SK-N-MC (cell line): Measurements from ENCODE around the gene KRT26.

Experiments
- EZH2 ChIP-seq: fragments of 200-600 bp; sonication (generic); IDR thresholded peaks from one replicate; pipeline ENCODE4 v1.6.1; 2017; ENCODE audit warnings: antibody characterized with exemption
- POLR2AphosphoS5 ChIP-seq: IDR thresholded peaks from 2 replicates; pipeline ENCODE4 v1.6.1; 2012; ENCODE audit warnings: mild to moderate bottlenecking, low read depth, low read length, borderline replicate concordance

GRCh38 chr17:40718930-40719329, 53.1 kb downstream of the KRT26 start:
- TF ChIP-seq EZH2 (no peak), POLR2AphosphoS5 (no peak)
